Neural crest cell (in vitro differentiated cells): ENCODE results near the gene OPN1SW. TPM values are rescaled to one million over a fixed set of nuclear protein-coding genes. Genes with fewer than 3 reads are reported as not detected.

Experiments
- DNase-seq: peaks from one replicate; pipeline ENCODE4 v3.0.0; 2021; ENCODE audit warnings: low read depth, mixed read lengths, low spot score
- H3K27ac Mint-ChIP-seq: one replicate; pipeline ENCODE4 v1.8.0; 2021; ENCODE audit warnings: mild to moderate bottlenecking, mixed read lengths; ENCODE audit not compliant: unreplicated experiment
- H3K27me3 Mint-ChIP-seq: 2 replicates; pipeline ENCODE4 v1.8.0; 2021; ENCODE audit warnings: low read depth, mild to moderate bottlenecking, mixed read lengths
- H3K36me3 Mint-ChIP-seq: 2 replicates; pipeline ENCODE4 v1.8.0; 2021; ENCODE audit warnings: low read depth, mild to moderate bottlenecking, mixed read lengths
- H3K4me1 Mint-ChIP-seq: 2 replicates; pipeline ENCODE4 v1.8.0; 2021; ENCODE audit warnings: mixed read lengths
- H3K4me3 Mint-ChIP-seq: one replicate; pipeline ENCODE4 v1.8.0; 2021; ENCODE audit warnings: mild to moderate bottlenecking, mixed read lengths
- H3K9me3 Mint-ChIP-seq: 2 replicates; pipeline ENCODE4 v1.8.0; 2021; ENCODE audit warnings: mixed read lengths
- total RNA-seq: library from RNA; stranded (reverse); gene quantifications from 2 replicates; pipeline ENCODE4 v1.2.1, GENCODE V29; 2021
- TF ChIP-seq, protein P1 (sequence below): fragments of 200-600 bp; sonication (generic); conservative IDR thresholded peaks from 2 replicates; pipeline ENCODE4 v1.5.0; 2021; ENCODE audit warnings: antibody characterized with exemption, mild to moderate bottlenecking

Gene OPN1SW
- total RNA-seq, 1 donor from 2014 or later, result not detected

DNA sequence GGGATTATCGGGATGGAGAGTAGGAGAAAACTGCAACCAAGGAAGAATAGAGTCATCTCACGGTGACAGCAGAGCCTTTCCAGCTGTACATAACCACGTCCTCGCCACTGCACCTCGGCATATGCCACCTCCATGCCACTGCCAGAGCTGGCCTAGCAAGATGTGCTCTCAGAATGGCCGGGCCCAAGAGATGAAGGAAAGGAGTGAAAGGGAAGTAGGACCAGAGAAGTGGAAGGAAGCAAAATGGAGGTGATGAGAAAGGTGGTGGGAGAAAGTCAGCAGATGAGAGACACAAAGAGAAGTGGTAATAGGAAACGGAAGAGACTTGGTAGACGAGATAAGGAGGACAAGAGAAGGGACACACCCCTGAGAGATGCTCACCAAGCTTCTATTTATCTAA, 44.4 kb downstream of the OPN1SW start:
- no peaks in the 10 kb centered on the region for H3K4me1 Mint-ChIP-seq
- no peak overlapping the region for H3K4me3 Mint-ChIP-seq
- TF ChIP-seq, protein P1, sequence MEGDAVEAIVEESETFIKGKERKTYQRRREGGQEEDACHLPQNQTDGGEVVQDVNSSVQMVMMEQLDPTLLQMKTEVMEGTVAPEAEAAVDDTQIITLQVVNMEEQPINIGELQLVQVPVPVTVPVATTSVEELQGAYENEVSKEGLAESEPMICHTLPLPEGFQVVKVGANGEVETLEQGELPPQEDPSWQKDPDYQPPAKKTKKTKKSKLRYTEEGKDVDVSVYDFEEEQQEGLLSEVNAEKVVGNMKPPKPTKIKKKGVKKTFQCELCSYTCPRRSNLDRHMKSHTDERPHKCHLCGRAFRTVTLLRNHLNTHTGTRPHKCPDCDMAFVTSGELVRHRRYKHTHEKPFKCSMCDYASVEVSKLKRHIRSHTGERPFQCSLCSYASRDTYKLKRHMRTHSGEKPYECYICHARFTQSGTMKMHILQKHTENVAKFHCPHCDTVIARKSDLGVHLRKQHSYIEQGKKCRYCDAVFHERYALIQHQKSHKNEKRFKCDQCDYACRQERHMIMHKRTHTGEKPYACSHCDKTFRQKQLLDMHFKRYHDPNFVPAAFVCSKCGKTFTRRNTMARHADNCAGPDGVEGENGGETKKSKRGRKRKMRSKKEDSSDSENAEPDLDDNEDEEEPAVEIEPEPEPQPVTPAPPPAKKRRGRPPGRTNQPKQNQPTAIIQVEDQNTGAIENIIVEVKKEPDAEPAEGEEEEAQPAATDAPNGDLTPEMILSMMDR, result no peak
- no peak for DNase-seq
- no peak overlapping the region for H3K27ac Mint-ChIP-seq
- peaks cover 29% of the 10 kb centered on the region for H3K27me3 Mint-ChIP-seq
- H3K9me3 Mint-ChIP-seq, result no peaks in the 10 kb centered on the region
- H3K36me3 Mint-ChIP-seq, result no peaks in the 10 kb centered on the region

DNA sequence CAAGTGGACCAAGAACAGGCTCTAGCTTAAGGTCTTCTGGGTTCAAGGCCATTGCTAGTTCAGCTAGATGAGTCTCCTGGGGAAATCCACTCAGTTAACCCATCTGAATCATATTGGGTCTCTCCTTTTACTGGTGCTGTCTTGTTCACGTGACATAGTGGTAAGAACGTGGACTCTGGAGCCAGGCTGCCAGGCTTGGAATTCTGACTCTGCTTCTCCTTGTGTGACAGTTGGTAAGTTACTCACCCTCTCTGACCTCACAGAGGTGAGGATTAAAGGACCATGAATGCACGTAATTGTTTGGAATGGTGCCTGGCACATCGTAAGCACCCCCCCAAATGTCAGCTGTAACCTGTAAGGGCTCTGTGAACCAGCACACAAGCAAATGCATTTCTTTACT, 46.1 kb downstream of the OPN1SW start:
- Mint-ChIP-seq H3K4me3 (no peak overlapping the region), H3K9me3 (no peaks in the 10 kb centered on the region), H3K36me3 (no peaks in the 10 kb centered on the region), H3K27me3 (peaks cover 37% of the 10 kb centered on the region), H3K4me1 (no peaks in the 10 kb centered on the region), H3K27ac (no peak overlapping the region)
- no peak for DNase-seq
- TF ChIP-seq, protein P1, result no peak

DNA sequence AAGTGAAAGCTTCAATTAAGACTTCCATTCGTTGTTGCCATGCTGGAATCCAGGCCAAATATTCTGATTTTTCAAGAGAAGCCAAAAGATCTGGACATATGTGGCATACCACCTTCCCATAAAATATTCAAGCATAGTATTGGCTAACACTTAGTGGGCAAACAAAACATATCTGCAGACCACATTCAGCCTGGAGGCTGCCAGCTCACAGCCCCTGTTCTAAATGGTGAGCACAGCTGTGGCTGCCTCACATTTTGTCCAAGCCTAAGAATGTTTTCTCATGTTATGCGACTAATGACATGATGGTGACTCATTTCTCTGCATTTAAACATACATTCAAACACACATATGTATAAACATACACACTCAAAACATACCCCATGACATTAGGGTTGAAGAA, 47.0 kb downstream of the OPN1SW start:
- Mint-ChIP-seq H3K4me1 (no peaks in the 10 kb centered on the region), H3K9me3 (no peaks in the 10 kb centered on the region), H3K36me3 (no peaks in the 10 kb centered on the region), H3K27me3 (peaks cover 37% of the 10 kb centered on the region), H3K4me3 (no peak overlapping the region), H3K27ac (no peak overlapping the region)
- DNase-seq, result no peak
- TF ChIP-seq, protein P1, result no peak

DNA sequence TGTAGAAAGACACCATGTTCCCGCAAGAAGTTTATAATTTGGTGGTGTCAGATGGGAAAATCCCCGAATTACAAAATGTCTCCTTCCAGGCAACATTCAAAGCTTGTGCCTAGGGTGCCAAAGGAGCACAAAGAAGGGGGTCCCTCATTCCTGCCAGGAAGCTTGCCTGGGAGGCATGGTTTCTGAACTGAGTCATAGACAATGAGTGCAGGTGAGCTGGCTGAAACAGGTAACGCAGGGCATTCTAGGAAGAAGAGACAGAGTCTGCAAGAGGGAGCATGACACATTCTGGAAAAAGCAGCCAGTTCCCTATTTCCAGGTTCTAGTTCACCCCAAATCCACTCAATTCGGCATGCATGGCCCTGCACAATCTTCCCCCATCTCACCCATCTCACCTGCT, 48.4 kb downstream of the OPN1SW start:
- Mint-ChIP-seq H3K4me1 (no peaks in the 10 kb centered on the region), H3K36me3 (no peaks in the 10 kb centered on the region), H3K27ac (no peak overlapping the region)

DNA sequence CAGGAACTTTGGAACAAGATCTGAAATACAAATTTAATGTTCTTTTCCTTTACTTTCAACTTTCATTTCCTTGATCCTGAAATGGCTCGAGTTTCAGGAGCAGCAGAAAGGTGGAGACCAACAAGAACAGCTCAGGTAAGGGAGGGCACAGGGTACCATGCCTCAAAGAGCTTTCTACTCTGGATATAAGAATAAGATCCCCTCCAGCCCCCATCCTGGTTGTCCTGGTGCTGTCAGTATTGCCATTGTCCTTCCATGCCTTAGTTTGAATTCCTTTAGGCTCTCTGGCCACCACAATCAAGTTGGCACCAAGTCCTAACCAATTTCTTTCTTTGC, 48.9 kb downstream of the OPN1SW start:
- peaks cover 41% of the 10 kb centered on the region for H3K27me3 Mint-ChIP-seq
- TF ChIP-seq, protein P1, result no peak
- no peaks in the 10 kb centered on the region for H3K36me3 Mint-ChIP-seq
- no peak overlapping the region for H3K27ac Mint-ChIP-seq
- no peak overlapping the region for H3K4me3 Mint-ChIP-seq
- no peak for DNase-seq
- H3K4me1 Mint-ChIP-seq, result no peaks in the 10 kb centered on the region
- no peaks in the 10 kb centered on the region for H3K9me3 Mint-ChIP-seq

More for the DNA sequence above, 48.4 kb downstream of the OPN1SW start:
- TF ChIP-seq, protein P1, result no peak
- Mint-ChIP-seq H3K4me3 (no peak overlapping the region), H3K27me3 (peaks cover 39% of the 10 kb centered on the region), H3K9me3 (no peaks in the 10 kb centered on the region)
- DNase-seq, result no peak
